ENCODE results near the gene PTPRG.
A peak's percentile ranks its signal among the peaks of the same experiment; 100 is the strongest.

The PTPRG gene

DNA sequence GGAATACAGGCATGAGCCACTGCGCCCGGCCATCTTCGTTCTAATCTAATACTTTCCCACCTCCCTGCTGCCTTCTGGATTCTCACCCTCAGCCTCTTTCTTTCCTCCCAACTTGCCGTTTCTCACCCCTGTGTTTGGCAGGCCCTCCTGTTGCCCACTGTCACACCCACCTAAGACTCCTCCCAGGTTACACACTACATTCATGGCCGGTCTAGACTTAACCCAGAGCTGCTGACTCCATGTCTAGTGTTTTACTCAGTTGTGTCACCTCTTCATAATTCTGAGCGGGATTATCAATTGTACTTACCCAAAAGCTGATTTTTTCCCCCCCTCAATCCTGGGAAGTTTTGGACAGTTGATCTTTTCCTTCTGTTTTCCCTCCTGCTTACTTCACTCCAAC, 588.2 kb downstream of the PTPRG start:
- TF ChIP-seq CTCF (IDR thresholded peaks at IDR 0.05; ENCODE audit: low read depth, low read length, missing control alignments): no peak
- H3K4me3 ChIP-seq (ENCODE audit: low read depth, low read length): no peak overlapping the region
- in situ Hi-C loops (cut with HindIII; ENCODE audit: low sequenced_read_pairs): no loop called here
- DNase-seq (ENCODE audit: low read depth): no peak

DNA sequence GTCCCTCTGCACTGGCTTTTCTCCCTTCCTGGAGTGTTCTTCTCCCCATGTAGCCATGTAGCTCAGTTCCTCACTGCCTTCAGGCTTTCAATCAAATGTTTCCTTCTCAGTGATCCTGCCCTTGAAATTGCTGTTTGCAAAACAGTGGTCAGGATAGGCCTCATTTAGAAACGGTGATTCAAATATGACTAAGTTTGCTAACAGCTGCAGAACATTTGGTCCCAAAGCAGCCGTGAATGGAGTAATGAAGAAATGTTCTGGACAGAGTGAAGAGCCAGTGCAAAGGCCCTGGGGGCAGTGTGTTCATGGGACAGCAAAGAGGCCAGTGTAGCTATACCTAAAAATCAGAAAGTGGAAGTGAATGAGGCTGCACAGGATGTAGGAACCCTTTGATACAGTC, 588.6 kb downstream of the PTPRG start:
- no peak overlapping the region for H3K4me3 ChIP-seq (ENCODE audit: low read depth, low read length)
- no peak for TF ChIP-seq CTCF (IDR thresholded peaks at IDR 0.05; ENCODE audit: low read depth, low read length, missing control alignments)
- in situ Hi-C loops (cut with HindIII; ENCODE audit: low sequenced_read_pairs): no loop called here
- peak; percentile 18 for DNase-seq (ENCODE audit: low read depth)

- H3K4me3 ChIP-seq (ENCODE audit: low read depth, low read length): no peak overlapping the region
- DNase-seq (ENCODE audit: low read depth): no peak
- no peak for TF ChIP-seq CTCF (IDR thresholded peaks at IDR 0.05; ENCODE audit: low read depth, low read length, missing control alignments)
- in situ Hi-C loops (cut with HindIII; ENCODE audit: low sequenced_read_pairs): no loop called here
These were observed 590.2 kb downstream of the PTPRG start for GRCh38 chr3:62151591-62151990.

DNA sequence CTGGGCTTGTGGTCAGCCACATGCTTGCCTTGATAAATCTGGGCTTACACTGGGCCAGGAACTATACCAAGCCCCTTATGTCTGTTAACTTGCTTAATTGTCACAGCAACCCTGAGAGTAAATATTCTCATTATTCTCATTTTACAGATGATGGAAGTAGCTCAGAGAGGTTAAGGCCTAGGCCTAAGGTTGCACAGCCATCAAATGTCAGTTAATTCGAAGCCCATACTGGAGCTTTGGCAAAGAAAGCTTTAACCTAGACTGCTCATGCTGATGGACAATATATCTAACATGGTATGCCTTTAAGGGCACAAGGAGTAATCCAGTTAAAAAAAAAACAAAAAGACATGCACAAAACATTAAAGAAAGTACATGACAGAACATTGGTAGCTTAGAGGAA, 591.9 kb downstream of the PTPRG start:
- in situ Hi-C loops (cut with HindIII; ENCODE audit: low sequenced_read_pairs): no loop called here
- no peak for TF ChIP-seq CTCF (IDR thresholded peaks at IDR 0.05; ENCODE audit: low read depth, low read length, missing control alignments)
- H3K4me3 ChIP-seq (ENCODE audit: low read depth, low read length): no peak overlapping the region
- no peak for DNase-seq (ENCODE audit: low read depth)

- no peak for TF ChIP-seq CTCF (IDR thresholded peaks at IDR 0.05; ENCODE audit: low read depth, low read length, missing control alignments)
- in situ Hi-C loops (cut with HindIII; ENCODE audit: low sequenced_read_pairs): no loop called here
- no peak overlapping the region for H3K4me3 ChIP-seq (ENCODE audit: low read depth, low read length)
- DNase-seq (ENCODE audit: low read depth): no peak
These were observed 593.2 kb downstream of the PTPRG start for GRCh38 chr3:62154457-62155148.

GRCh38 chr3:62159056-62159708, 597.8 kb downstream of the PTPRG start:
- no peak for TF ChIP-seq CTCF (IDR thresholded peaks at IDR 0.05; ENCODE audit: low read depth, low read length, missing control alignments)
- in situ Hi-C loops (cut with HindIII; ENCODE audit: low sequenced_read_pairs): no loop called here
- H3K4me3 ChIP-seq (ENCODE audit: low read depth, low read length): no peak overlapping the region
- no peak for DNase-seq (ENCODE audit: low read depth)

Measured in astrocyte of the cerebellum (primary cell).